Raji (cell line): ENCODE data around the gene CDNF.

Experiments used
- POLR2A ChIP-seq: IDR thresholded peaks from 2 replicates; pipeline ENCODE4 v1.6.1; 2011; ENCODE audit warnings: low read depth, low read length, control low read depth; ENCODE audit not compliant: insufficient read depth

Gene CDNF

DNA sequence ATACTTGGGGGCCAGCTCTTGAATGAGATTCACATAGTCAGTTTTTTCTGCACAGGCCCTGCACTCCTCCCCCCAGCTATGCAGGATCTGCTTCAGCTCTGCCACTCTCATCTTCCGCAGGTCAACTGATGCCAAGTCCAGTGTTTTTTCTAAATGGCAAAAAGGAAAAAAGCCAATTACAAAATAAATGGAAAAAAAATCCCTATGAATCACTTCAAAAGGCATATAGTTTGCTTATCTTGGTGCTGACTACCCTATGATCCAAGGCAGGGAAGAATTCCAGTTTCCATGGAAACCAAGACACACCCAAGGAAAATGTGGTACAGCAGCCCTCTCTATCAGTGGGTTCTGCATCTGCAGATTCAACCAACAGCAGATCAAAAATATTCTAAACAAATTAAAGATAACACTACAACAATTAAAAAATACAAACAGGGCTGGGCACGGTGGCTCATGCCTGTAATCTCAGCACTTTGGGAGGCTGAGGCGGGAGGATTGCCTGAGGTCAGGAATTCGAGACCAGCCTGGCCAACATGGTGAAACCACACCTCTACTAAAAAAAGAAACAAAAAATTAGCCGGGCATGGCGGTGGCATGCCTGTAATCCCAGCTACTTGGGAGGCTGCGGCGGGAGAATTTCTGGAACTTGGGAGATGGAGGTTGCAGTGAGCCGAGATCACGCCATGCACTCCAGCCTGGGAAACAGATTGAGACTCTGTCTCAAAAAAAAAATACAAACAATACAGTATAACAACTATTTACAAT, 17.6 kb downstream of the CDNF start:
- no peak for TF ChIP-seq POLR2A

- TF ChIP-seq POLR2A: no peak
Observed at GRCh38 chr10:14815681-14816080, 22.2 kb downstream of the CDNF start.

DNA sequence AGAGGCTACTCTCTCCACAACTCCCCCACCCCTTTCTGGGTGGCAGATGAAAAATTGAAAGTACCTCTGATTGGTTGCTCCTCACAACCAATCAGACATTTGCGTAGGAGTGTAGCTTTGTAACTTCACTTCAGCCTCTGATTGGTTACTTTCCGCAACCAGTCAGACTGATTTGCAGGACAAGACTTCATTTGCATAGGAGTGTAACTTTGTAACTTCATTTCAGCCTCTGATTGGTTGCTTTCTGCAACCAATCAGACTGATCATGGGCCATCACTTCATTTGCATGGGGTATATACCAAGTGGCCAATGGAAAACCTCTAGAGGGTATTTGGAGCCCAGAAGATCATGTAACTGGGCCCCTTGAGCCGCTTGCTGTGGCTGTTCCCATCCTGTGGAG, 25.6 kb downstream of the CDNF start:
- no peak for TF ChIP-seq POLR2A

DNA sequence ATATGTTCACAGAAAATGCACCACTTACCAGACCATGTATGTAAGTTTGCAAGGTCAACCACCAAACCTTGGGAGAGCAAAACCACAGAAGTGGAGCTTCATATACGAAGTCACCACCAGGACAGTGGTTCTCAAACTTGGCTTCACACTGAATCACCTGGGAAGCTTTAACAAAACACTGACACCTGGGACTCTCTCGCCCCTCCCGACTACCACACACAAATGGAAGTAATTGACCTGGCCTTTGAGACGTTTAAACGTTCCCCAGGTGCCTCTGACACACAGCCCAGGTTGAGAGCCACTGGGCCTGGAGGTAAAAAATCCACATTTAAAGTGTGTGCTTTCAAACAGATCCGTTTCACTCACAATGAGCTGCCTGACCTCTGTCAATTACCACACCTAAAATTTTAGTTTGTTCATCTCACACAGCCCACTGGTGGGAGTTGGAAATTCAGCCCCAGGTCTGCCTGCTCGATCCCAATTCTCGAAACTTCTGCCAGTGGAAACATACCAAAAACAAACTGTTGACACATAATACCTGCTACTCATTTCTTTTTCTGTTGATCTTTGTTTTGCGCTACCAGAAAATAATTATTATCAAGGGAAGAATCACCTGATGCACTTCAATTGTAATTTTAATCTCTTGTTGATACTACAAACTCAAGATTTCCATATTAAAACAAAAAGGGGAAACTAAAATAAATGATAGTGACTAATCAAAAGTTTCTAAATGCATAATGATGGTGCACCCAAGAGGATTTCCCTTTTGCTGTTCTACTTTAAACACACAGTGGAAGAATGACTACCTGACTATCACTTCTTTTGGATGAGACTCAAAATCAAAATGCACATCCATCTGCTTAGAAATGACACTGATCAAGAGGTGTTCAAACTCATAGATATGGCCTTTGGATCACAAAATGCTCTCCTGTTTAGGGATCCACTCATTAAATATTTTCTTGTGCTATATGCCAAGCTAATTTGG, 26.6 kb downstream of the CDNF start:
- no peak for TF ChIP-seq POLR2A

DNA sequence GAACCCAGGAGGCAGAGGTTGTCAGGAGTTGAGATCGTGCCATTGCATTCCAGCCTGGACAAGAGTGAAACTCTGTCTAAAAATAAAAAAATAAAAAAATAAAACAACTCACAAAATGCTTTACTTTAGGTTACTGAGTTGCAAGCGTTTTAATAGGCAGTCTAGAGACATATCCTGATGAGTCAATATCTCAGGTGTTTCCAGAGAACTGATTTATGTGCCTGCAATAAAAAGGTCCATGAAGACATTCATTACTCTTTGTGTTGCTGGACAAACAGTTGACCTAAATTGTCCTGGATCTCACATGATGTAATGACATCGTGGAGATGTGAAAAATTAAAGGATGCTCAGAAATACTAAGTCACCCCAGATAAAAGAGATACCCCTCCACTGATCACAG, 31.5 kb downstream of the CDNF start:
- TF ChIP-seq POLR2A: no peak

- no peak for TF ChIP-seq POLR2A
Observed at GRCh38 chr10:14803827-14804226, 34.0 kb downstream of the CDNF start.

- TF ChIP-seq POLR2A: no peak
Observed at GRCh38 chr10:14801723-14802122, 36.1 kb downstream of the CDNF start.

- TF ChIP-seq POLR2A: peak; percentile 23; the same call in 1 of the 2 replicates
Observed at GRCh38 chr10:14800397-14800796, 37.4 kb downstream of the CDNF start.

DNA sequence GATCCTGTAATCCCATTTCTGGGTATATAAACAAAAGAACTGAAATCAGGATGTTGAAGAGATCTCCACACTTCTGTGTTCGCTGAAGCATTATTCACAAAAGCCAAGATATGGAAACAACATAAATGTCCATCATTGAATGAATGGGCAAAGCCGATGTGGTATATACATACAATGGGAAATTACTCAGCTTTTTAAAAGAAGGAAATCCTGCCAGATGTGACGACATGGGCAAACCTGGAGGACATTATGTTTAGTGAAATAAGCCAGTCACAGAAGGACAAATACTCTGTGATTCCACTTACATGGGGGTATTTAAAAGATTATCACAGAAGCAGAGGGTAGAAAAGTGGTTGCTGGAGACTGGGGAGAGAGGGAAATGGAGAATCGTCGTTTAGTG, 39.2 kb downstream of the CDNF start:
- TF ChIP-seq POLR2A: no peak

DNA sequence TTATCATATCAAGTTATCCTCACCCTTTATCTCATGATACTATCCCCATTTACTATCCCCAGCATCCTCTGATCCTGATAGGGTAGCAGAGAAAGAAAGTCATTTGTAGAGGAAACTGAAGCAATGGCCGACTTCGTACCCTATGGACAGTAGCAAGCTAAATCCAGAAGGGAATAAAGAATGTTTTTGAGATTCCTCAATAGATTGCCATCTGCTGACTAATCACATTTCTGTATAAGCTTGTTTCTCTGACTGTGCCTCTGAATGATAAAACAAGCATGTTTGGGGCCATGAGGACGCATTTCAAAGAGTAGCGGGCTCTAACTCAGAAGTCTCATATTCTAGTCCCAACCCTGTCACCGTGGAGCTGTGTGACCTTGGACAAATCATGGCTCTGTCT, 49.9 kb downstream of the CDNF start:
- TF ChIP-seq POLR2A: no peak

DNA sequence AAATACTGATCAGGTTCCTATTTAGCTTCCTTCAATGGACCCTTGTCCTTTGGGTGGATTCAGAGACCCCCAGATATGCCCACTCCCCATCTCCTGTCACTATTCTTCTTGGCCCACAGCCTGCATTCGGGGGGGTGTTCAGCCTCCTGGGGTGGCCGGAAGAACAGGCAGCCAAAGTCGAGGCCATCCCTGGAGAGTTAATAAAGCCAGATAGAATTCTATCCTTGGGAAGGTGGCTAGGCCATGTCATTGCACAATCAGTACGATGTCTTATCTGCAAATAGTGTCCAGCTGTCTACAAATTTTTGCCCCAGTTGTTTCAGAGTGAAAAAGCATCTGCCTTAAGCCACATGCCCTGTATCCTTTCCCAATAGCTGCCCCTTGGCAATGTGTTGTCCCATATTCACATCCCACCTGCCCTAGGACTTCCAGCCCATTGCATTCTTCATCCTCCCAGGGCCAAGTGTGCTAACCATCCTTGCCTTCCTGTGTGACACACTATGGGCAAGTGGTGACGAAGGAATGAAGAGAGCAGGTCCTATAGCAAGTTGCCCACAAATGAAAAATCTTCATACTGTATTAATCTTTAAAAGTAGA, 53.3 kb downstream of the CDNF start:
- no peak for TF ChIP-seq POLR2A

DNA sequence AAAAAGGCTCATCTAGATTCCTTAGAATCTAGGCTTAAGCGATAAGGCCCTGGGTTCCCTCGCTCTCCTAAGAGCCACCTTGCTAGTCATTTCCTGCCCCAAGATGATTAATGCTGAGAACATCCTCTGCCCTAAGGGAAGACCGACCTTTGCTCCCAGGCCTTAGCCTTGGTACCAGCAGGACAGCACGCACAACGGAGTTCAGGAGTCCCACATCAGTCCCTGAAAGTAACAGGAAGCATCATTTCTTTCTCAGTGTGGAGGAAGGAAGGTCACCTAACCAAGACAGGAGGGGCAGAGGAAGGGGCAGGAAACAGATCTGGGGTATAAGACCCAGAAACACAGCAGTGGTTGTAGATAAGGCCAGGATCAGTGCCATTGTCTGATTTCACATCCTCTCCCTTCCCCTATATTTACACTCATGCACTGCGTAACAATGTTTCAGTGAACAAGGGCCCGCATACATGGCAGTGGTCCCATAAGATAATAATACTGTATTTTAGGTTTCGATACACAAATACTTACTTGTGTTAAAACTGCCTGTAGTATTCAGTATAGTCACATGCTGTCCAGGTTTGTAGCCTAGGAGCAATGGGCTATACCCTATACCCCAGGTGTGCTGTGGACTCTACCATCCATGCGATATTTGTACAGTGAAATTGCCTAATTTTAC, 55.0 kb downstream of the CDNF start:
- no peak for TF ChIP-seq POLR2A

GRCh38 chr10:14781763-14782162, 56.1 kb downstream of the CDNF start:
- no peak for TF ChIP-seq POLR2A

GRCh38 chr10:14779001-14779651, 58.7 kb downstream of the CDNF start:
- TF ChIP-seq POLR2A: no peak

DNA sequence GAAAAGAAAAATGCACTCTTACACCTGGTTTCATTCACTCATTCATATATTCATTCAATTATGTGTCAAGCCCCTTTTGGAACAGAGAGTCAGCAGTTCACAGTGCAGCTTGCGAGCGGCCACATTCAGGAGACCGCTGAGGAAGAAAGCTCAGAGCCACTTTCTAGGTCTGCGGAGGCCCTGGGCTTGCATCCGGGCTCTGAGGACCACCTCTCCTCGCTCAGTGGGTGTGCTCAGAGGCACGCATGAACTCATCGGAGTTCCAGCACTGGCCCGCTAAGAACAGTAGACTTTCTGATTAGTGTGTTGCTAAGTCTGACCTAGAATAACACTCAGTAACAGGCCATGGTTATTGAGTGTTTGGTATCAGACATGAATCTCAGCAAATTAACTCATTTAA, 61.3 kb downstream of the CDNF start:
- no peak for TF ChIP-seq POLR2A

- TF ChIP-seq POLR2A: no peak
Observed at GRCh38 chr10:14775656-14776055, 62.2 kb downstream of the CDNF start.
